Transverse colon (tissue), 4 donors: ENCODE measurements around the gene HSPG2.

Experiments used
- EP300 ChIP-seq: sonication (generic); formaldehyde crosslinking; IDR thresholded peaks from one replicate; pipeline ENCODE4 v1.6.1; 2017; ENCODE audit warnings: antibody characterized with exemption, low read depth
- POLR2A ChIP-seq: fragments of 450-650 bp; IDR thresholded peaks from one replicate; pipeline ENCODE4 v1.6.1; 2016; ENCODE audit warnings: antibody characterized with exemption, mild to moderate bottlenecking, moderate library complexity
- POLR2AphosphoS5 ChIP-seq, 3 donors: sonication (generic); formaldehyde crosslinking; IDR thresholded peaks; one replicate each; pipeline ENCODE4 v1.6.1; 2016; ENCODE audit warnings: antibody characterized with exemption in 3 of 3
- TF ChIP-seq, protein P1 (sequence below), 5 experiments: fragments of 200-600 bp in 3 of 5; fragments of 450-650 bp in 2 of 5; sonication (generic) in 3 of 5; IDR thresholded peaks; 1 replicate in 2 of 5; 2 replicates in 3 of 5; pipeline ENCODE4 v1.5.1; 2016 to 2017; ENCODE audit warnings: antibody characterized with exemption in 5 of 5, inconsistent platforms in 3 of 5, mild to moderate bottlenecking in 2 of 5, moderate library complexity in 1 of 5

DNA sequence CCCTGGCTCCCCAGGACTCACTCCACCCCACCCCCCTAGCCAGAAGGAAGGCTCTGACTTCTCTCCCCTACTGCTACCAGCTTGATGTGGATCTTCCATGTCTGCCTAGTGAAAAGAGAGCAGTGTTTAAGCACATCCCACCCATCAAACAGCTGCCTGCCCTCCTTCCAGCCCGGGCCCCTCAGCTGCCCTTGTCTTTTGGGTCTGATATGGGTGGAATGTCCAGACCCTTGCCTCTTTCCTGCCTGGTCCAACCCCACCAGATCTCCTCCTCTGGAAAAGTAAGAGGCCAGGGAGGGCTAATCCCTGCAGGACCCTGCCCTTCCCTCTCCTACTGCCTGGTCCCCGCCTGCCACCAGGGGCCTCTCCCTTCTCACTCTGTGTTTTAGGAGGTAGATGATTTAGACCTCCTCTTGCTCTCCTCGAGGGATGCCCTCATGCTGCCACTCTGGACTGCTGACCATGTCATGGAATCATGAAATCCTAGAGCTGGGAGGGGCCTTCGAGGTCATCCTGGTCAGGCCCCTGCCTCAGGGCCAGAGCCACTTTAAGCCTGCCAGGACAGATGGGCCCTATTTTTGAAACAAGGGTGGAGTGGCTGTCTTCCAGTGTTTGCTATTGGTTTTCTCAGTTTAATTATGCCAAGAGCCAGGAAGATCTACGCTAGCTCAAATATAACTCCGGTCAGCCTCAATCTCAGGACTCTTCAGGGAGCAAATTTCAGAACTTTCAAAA lies 15.8 kb upstream of the HSPG2 start:
- TF ChIP-seq POLR2A (no peak), POLR2AphosphoS5 (IDR thresholded peaks at IDR 0.05) (no peak), EP300 (no peak)
- TF ChIP-seq, protein P1, sequence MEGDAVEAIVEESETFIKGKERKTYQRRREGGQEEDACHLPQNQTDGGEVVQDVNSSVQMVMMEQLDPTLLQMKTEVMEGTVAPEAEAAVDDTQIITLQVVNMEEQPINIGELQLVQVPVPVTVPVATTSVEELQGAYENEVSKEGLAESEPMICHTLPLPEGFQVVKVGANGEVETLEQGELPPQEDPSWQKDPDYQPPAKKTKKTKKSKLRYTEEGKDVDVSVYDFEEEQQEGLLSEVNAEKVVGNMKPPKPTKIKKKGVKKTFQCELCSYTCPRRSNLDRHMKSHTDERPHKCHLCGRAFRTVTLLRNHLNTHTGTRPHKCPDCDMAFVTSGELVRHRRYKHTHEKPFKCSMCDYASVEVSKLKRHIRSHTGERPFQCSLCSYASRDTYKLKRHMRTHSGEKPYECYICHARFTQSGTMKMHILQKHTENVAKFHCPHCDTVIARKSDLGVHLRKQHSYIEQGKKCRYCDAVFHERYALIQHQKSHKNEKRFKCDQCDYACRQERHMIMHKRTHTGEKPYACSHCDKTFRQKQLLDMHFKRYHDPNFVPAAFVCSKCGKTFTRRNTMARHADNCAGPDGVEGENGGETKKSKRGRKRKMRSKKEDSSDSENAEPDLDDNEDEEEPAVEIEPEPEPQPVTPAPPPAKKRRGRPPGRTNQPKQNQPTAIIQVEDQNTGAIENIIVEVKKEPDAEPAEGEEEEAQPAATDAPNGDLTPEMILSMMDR (IDR thresholded peaks at IDR 0.05), result no peak
